Activated naive CD8-positive, alpha-beta T cell treated with anti-CD3 and anti-CD28 coated beads for 36 hours (primary cell): ENCODE measurements around the gene RBM20. TPM values are rescaled to one million over a fixed set of nuclear protein-coding genes. Genes with fewer than 3 reads are reported as not detected.

ENCODE experiments used
- DNase-seq: peaks from one replicate; pipeline ENCODE4 v3.0.0; 2021
- H3K27ac Mint-ChIP-seq: one replicate; pipeline ENCODE4 v1.8.0; 2022; ENCODE audit warnings: mild to moderate bottlenecking, moderate library complexity, mixed read lengths
- H3K27me3 Mint-ChIP-seq: one replicate; pipeline ENCODE4 v1.8.0; 2022; ENCODE audit warnings: mild to moderate bottlenecking, mixed read lengths
- H3K36me3 Mint-ChIP-seq: one replicate; pipeline ENCODE4 v1.8.0; 2021; ENCODE audit warnings: mild to moderate bottlenecking, mixed read lengths
- H3K4me1 Mint-ChIP-seq: one replicate; pipeline ENCODE4 v1.8.0; 2021; ENCODE audit warnings: mixed read lengths
- H3K4me3 Mint-ChIP-seq: one replicate; pipeline ENCODE4 v1.8.0; 2022; ENCODE audit warnings: mild to moderate bottlenecking, moderate library complexity, mixed read lengths
- H3K9me3 Mint-ChIP-seq: one replicate; pipeline ENCODE4 v1.8.0; 2022; ENCODE audit warnings: mixed read lengths
- total RNA-seq, 2 experiments: library from RNA; stranded (reverse); gene quantifications; one replicate each; pipeline ENCODE4 v1.2.3, GENCODE V29; 2021

RBM20 gene
- total RNA-seq, 2 experiments from 2014 or later = 0.42 to 0.45 TPM

- H3K27ac Mint-ChIP-seq = no peak overlapping the region
- H3K4me3 Mint-ChIP-seq = no peak overlapping the region
- no peak for DNase-seq
- no peaks in the 10 kb centered on the region for H3K27me3 Mint-ChIP-seq
- no peaks in the 10 kb centered on the region for H3K36me3 Mint-ChIP-seq
- no peaks in the 10 kb centered on the region for H3K9me3 Mint-ChIP-seq
- peaks cover 64% of the 10 kb centered on the region for H3K4me1 Mint-ChIP-seq
Observed at GRCh38 chr10:110840225-110840922, 196.2 kb downstream of the RBM20 start.

GRCh38 chr10:110840923-110841428, 196.8 kb downstream of the RBM20 start:
- Mint-ChIP-seq H3K36me3 (no peaks in the 10 kb centered on the region), H3K27me3 (no peaks in the 10 kb centered on the region), H3K9me3 (no peaks in the 10 kb centered on the region), H3K27ac (peak overlapping the region; percentile 63), H3K4me3 (no peak overlapping the region), H3K4me1 (peaks cover 58% of the 10 kb centered on the region)
- DNase-seq = no peak

GRCh38 chr10:110841767-110842267, 197.7 kb downstream of the RBM20 start:
- Mint-ChIP-seq H3K4me3 (peak overlapping the region; percentile 52), H3K27me3 (no peaks in the 10 kb centered on the region), H3K36me3 (no peaks in the 10 kb centered on the region), H3K27ac (peak overlapping the region; percentile 85), H3K9me3 (no peaks in the 10 kb centered on the region), H3K4me1 (peaks cover 51% of the 10 kb centered on the region)
- DNase-seq = peak; percentile 63

GRCh38 chr10:110842326-110842904, 198.3 kb downstream of the RBM20 start:
- H3K4me1 Mint-ChIP-seq = peaks cover 49% of the 10 kb centered on the region
- no peak for DNase-seq
- peak overlapping the region; percentile 85 for H3K27ac Mint-ChIP-seq
- H3K36me3 Mint-ChIP-seq = no peaks in the 10 kb centered on the region
- H3K4me3 Mint-ChIP-seq = peak overlapping the region; percentile 52
- no peaks in the 10 kb centered on the region for H3K9me3 Mint-ChIP-seq
- no peaks in the 10 kb centered on the region for H3K27me3 Mint-ChIP-seq

GRCh38 chr10:110843031-110843430, 198.9 kb downstream of the RBM20 start:
- H3K36me3 Mint-ChIP-seq = no peaks in the 10 kb centered on the region
- peak; percentile 63 for DNase-seq
- H3K4me3 Mint-ChIP-seq = peak overlapping the region; percentile 52
- peaks cover 47% of the 10 kb centered on the region for H3K4me1 Mint-ChIP-seq
- no peaks in the 10 kb centered on the region for H3K9me3 Mint-ChIP-seq
- peak overlapping the region; percentile 85 for H3K27ac Mint-ChIP-seq
- no peaks in the 10 kb centered on the region for H3K27me3 Mint-ChIP-seq

- no peaks in the 10 kb centered on the region for H3K27me3 Mint-ChIP-seq
- peaks cover 48% of the 10 kb centered on the region for H3K4me1 Mint-ChIP-seq
- DNase-seq = no peak
- H3K27ac Mint-ChIP-seq = peak overlapping the region; percentile 85
- H3K4me3 Mint-ChIP-seq = no peak overlapping the region
- no peaks in the 10 kb centered on the region for H3K36me3 Mint-ChIP-seq
- no peaks in the 10 kb centered on the region for H3K9me3 Mint-ChIP-seq
Observed at GRCh38 chr10:110843796-110844616, 199.9 kb downstream of the RBM20 start.

- Mint-ChIP-seq H3K9me3 (no peaks in the 10 kb centered on the region), H3K4me1 (peaks cover 51% of the 10 kb centered on the region), H3K27ac (peak overlapping the region; percentile 39), H3K36me3 (no peaks in the 10 kb centered on the region), H3K4me3 (no peak overlapping the region), H3K27me3 (no peaks in the 10 kb centered on the region)
- DNase-seq = no peak
Observed at GRCh38 chr10:110844617-110844881, 200.4 kb downstream of the RBM20 start.

- peaks cover 58% of the 10 kb centered on the region for H3K4me1 Mint-ChIP-seq
- peaks cover 2% of the 10 kb centered on the region for H3K36me3 Mint-ChIP-seq
- H3K9me3 Mint-ChIP-seq = peaks cover 3% of the 10 kb centered on the region
- no peak for DNase-seq
- no peaks in the 10 kb centered on the region for H3K27me3 Mint-ChIP-seq
- H3K4me3 Mint-ChIP-seq = no peak overlapping the region
- H3K27ac Mint-ChIP-seq = no peak overlapping the region
Observed at GRCh38 chr10:110845192-110845755, 201.1 kb downstream of the RBM20 start.

GRCh38 chr10:110845756-110846620, 201.9 kb downstream of the RBM20 start:
- Mint-ChIP-seq H3K36me3 (peaks cover 2% of the 10 kb centered on the region), H3K27ac (no peak overlapping the region), H3K9me3 (peaks cover 3% of the 10 kb centered on the region), H3K4me3 (no peak overlapping the region), H3K27me3 (no peaks in the 10 kb centered on the region), H3K4me1 (peaks cover 65% of the 10 kb centered on the region)
- DNase-seq = no peak

GRCh38 chr10:110847374-110847773, 203.2 kb downstream of the RBM20 start:
- H3K27ac Mint-ChIP-seq = no peak overlapping the region
- no peaks in the 10 kb centered on the region for H3K27me3 Mint-ChIP-seq
- H3K4me3 Mint-ChIP-seq = no peak overlapping the region
- H3K4me1 Mint-ChIP-seq = peaks cover 62% of the 10 kb centered on the region
- H3K36me3 Mint-ChIP-seq = peaks cover 2% of the 10 kb centered on the region
- DNase-seq = no peak
- peaks cover 3% of the 10 kb centered on the region for H3K9me3 Mint-ChIP-seq

- no peak for DNase-seq
- H3K27ac Mint-ChIP-seq = no peak overlapping the region
- H3K4me1 Mint-ChIP-seq = peaks cover 62% of the 10 kb centered on the region
- peaks cover 3% of the 10 kb centered on the region for H3K9me3 Mint-ChIP-seq
- no peaks in the 10 kb centered on the region for H3K27me3 Mint-ChIP-seq
- peaks cover 2% of the 10 kb centered on the region for H3K36me3 Mint-ChIP-seq
- no peak overlapping the region for H3K4me3 Mint-ChIP-seq
Observed at GRCh38 chr10:110848106-110848505, 204.0 kb downstream of the RBM20 start.

GRCh38 chr10:110850099-110850498, 206.0 kb downstream of the RBM20 start:
- DNase-seq = no peak
- H3K27ac Mint-ChIP-seq = peak overlapping the region; percentile 16
- peaks cover 60% of the 10 kb centered on the region for H3K4me1 Mint-ChIP-seq
- no peak overlapping the region for H3K4me3 Mint-ChIP-seq
- H3K9me3 Mint-ChIP-seq = peaks cover 7% of the 10 kb centered on the region
- H3K27me3 Mint-ChIP-seq = no peaks in the 10 kb centered on the region
- H3K36me3 Mint-ChIP-seq = peaks cover 5% of the 10 kb centered on the region

- H3K4me1 Mint-ChIP-seq = peaks cover 63% of the 10 kb centered on the region
- peak overlapping the region; percentile 19 for H3K4me3 Mint-ChIP-seq
- peaks cover 5% of the 10 kb centered on the region for H3K36me3 Mint-ChIP-seq
- peak overlapping the region; percentile 19 for H3K27ac Mint-ChIP-seq
- DNase-seq = no peak
- H3K9me3 Mint-ChIP-seq = peaks cover 12% of the 10 kb centered on the region
- H3K27me3 Mint-ChIP-seq = no peaks in the 10 kb centered on the region
Observed at GRCh38 chr10:110851020-110851612, 207.0 kb downstream of the RBM20 start.
